ENCODE measurements around the gene CYB561D2.
A peak's percentile ranks its signal among the peaks of the same experiment; 100 is the strongest.

CYB561D2 gene

DNA sequence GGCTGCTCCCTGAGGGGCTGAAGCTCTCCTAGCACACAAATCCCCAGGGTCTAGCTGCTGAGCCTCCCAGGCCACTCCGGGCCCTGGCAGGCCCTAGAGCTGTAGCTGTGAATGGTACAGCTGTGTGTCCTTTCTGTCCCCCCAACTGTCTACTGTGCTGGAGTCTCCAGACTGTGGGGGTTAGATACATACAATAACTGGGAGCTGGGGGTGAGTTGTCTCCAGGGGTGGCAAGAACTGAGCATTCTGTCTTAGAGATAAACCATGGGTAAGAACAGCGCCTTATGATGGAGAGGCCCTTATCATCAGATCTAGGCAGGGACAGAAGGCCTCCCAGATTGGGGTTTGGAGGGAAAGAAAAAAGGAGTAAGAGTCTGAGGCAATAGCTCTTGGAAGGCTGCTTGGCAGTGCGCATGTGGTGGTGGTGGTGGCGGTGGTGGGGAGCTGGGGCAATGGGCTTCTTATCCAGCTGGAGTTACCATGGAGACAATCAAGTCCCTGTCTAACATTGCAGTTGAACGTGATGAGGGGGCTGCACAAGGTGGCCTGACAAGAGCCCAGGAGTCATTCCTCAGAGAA lies 3.6 kb downstream of the CYB561D2 start:
- H3K27me3 ChIP-seq (ENCODE audit: control insufficient read depth in 2 of 2, insufficient read depth in 2 of 2, low read length in 2 of 2), result no peaks in the 10 kb centered on the region
- H3K4me3 ChIP-seq (ENCODE audit: low read length in 2 of 2), result no peak overlapping the region
- H3K27ac ChIP-seq (ENCODE audit: low read depth in 2 of 2, low read length in 2 of 2), result no peak overlapping the region
- H3K36me3 ChIP-seq (ENCODE audit: control insufficient read depth in 2 of 2, insufficient read depth in 2 of 2, low read length in 2 of 2), result peaks cover 37 to 44% of the 10 kb centered on the region in 2 donors
- H3K9ac ChIP-seq (ENCODE audit: low read depth in 1 of 2, low read length in 2 of 2), result no peak overlapping the region
- peaks cover 58 to 59% of the 10 kb centered on the region in 2 donors for H3K4me1 ChIP-seq (ENCODE audit: control insufficient read depth in 2 of 2, insufficient read depth in 2 of 2, low read length in 2 of 2)
- no peaks in the 10 kb centered on the region for H3K9me3 ChIP-seq (ENCODE audit: control insufficient read depth in 2 of 2, low read length in 2 of 2)

DNA sequence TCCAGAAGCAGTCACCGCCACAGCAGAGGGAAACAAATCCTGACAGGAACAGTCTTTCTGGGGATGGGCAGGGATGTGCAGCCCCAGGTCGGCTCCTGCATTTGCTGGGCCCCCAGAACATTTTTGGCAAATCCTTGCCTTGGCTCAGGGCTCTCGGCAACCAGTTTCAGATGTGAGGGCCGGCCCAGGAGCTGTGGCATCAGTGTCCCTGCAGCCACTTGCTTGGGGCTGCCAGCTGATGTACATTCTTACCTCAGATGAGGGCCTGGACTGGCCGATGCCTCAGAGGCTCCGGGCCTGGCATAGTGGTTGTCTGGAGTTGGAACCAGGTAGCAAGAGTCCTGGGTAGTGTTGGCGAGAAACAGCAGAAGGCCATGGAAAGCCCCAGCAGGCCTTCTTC lies 4.2 kb downstream of the CYB561D2 start:
- Histone ChIP-seq H3K36me3 (ENCODE audit: control insufficient read depth in 2 of 2, insufficient read depth in 2 of 2, low read length in 2 of 2) (peaks cover 35 to 44% of the 10 kb centered on the region in 2 donors), H3K4me1 (ENCODE audit: control insufficient read depth in 2 of 2, insufficient read depth in 2 of 2, low read length in 2 of 2) (peaks cover 52 to 53% of the 10 kb centered on the region in 2 donors), H3K9me3 (ENCODE audit: control insufficient read depth in 2 of 2, low read length in 2 of 2) (no peaks in the 10 kb centered on the region), H3K27me3 (ENCODE audit: control insufficient read depth in 2 of 2, insufficient read depth in 2 of 2, low read length in 2 of 2) (no peaks in the 10 kb centered on the region), H3K4me3 (ENCODE audit: low read length in 2 of 2) (no peak overlapping the region), H3K27ac (ENCODE audit: low read depth in 2 of 2, low read length in 2 of 2) (no peak overlapping the region), H3K9ac (ENCODE audit: low read depth in 1 of 2, low read length in 2 of 2) (no peak overlapping the region)

DNA sequence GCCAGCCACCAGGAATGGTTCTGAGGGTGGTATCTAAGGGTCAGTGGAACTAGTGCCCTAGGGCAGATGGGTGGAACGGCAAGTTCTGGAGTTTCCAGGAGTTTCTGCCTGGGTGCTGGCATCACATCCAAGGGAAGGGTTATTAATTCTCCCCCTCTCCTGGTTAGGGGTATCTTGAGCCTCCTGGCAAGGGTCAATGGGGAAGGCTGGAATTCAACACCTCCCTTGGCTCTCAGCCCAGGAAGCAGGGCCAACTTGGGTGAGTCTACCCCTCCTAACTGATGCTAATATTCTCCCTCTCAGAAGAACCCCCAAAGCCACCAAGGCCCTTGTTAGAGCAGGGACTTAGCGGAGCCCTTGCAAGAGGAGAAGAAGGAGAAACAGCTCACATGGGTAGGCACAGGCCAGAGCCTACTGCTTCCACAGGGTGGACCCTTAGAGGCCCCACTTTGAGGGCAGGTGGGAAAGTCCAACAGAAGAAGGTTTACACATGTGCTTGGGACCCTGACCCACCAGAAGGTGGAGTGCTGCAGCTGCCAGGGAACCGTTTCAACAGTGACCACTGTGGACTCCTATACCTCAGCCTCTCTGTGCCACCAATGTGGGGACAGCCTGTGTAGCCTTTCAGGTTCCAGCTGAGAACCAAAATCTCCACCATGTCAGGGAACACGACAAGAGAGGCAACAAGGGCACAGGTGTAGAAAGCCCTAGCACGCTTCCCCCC lies 5.3 kb downstream of the CYB561D2 start:
- Histone ChIP-seq H3K27me3 (ENCODE audit: control insufficient read depth in 2 of 2, insufficient read depth in 2 of 2, low read length in 2 of 2) (no peaks in the 10 kb centered on the region), H3K4me1 (ENCODE audit: control insufficient read depth in 2 of 2, insufficient read depth in 2 of 2, low read length in 2 of 2) (peaks cover 43 to 46% of the 10 kb centered on the region in 2 donors), H3K27ac (ENCODE audit: low read depth in 2 of 2, low read length in 2 of 2) (peak overlapping the region; percentile 65 to 77), H3K36me3 (ENCODE audit: control insufficient read depth in 2 of 2, insufficient read depth in 2 of 2, low read length in 2 of 2) (peaks cover 35 to 44% of the 10 kb centered on the region in 2 donors), H3K4me3 (ENCODE audit: low read length in 2 of 2) (peak overlapping the region; percentile 59 to 69), H3K9ac (ENCODE audit: low read depth in 1 of 2, low read length in 2 of 2) (peak overlapping the region; percentile 52 to 82), H3K9me3 (ENCODE audit: control insufficient read depth in 2 of 2, low read length in 2 of 2) (no peaks in the 10 kb centered on the region)

DNA sequence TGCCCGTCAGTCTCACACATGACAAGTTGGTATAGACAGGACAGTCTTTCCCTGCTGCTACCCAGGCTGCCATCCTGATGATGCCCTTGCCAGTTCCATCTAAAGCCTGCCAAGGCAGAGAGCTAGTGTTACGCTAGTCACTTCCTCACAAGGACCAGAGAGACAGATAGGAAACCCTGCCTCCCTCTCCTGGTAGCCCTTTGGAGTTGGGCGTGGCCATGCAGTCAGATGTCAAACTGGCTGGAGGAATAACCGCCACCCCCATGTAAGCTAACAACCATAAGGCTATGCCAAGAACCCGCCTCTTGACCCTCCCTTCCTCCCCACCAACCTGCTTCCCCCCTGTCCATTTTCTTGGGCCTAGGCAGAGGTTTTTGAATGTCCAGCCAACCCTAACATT lies 5.9 kb downstream of the CYB561D2 start:
- H3K27me3 ChIP-seq (ENCODE audit: control insufficient read depth in 2 of 2, insufficient read depth in 2 of 2, low read length in 2 of 2), result no peaks in the 10 kb centered on the region
- peak overlapping the region; percentile 9 to 82 for H3K9ac ChIP-seq (ENCODE audit: low read depth in 1 of 2, low read length in 2 of 2)
- peaks cover 37 to 41% of the 10 kb centered on the region in 2 donors for H3K4me1 ChIP-seq (ENCODE audit: control insufficient read depth in 2 of 2, insufficient read depth in 2 of 2, low read length in 2 of 2)
- no peaks in the 10 kb centered on the region for H3K9me3 ChIP-seq (ENCODE audit: control insufficient read depth in 2 of 2, low read length in 2 of 2)
- H3K36me3 ChIP-seq (ENCODE audit: control insufficient read depth in 2 of 2, insufficient read depth in 2 of 2, low read length in 2 of 2), result peaks cover 35 to 44% of the 10 kb centered on the region in 2 donors
- H3K27ac ChIP-seq (ENCODE audit: low read depth in 2 of 2, low read length in 2 of 2), result peak overlapping the region; percentile 65 to 77
- H3K4me3 ChIP-seq (ENCODE audit: low read length in 2 of 2), result peak overlapping the region; percentile 59 to 69

DNA sequence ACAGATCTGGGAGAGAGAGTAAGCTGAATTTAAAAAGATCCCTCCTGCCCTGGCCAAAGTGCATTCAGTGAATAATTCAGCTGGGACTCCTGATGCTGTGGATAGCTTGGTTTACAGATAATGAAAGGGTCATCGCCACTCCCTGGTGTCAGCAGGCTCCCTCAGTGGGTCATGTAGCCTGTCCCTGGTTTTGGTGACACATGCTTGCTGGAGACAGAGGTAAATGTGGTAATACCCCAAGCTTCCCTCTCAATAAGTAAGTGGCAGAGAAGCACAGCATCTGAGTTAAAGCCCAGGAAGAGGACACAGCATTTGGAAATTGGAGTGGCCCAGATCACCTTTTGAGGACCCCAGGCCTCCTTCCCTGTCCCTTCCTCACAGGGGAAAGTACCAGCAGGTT lies 6.8 kb downstream of the CYB561D2 start:
- Histone ChIP-seq H3K4me1 (ENCODE audit: control insufficient read depth in 2 of 2, insufficient read depth in 2 of 2, low read length in 2 of 2) (peaks cover 33 to 37% of the 10 kb centered on the region in 2 donors), H3K9me3 (ENCODE audit: control insufficient read depth in 2 of 2, low read length in 2 of 2) (no peaks in the 10 kb centered on the region), H3K36me3 (ENCODE audit: control insufficient read depth in 2 of 2, insufficient read depth in 2 of 2, low read length in 2 of 2) (peaks cover 35 to 40% of the 10 kb centered on the region in 2 donors), H3K4me3 (ENCODE audit: low read length in 2 of 2) (peak overlapping the region; percentile 69 to 93), H3K27me3 (ENCODE audit: control insufficient read depth in 2 of 2, insufficient read depth in 2 of 2, low read length in 2 of 2) (no peaks in the 10 kb centered on the region), H3K9ac (ENCODE audit: low read depth in 1 of 2, low read length in 2 of 2) (peak overlapping the region; percentile 82 to 98), H3K27ac (ENCODE audit: low read depth in 2 of 2, low read length in 2 of 2) (peak overlapping the region; percentile 65 to 77)

DNA sequence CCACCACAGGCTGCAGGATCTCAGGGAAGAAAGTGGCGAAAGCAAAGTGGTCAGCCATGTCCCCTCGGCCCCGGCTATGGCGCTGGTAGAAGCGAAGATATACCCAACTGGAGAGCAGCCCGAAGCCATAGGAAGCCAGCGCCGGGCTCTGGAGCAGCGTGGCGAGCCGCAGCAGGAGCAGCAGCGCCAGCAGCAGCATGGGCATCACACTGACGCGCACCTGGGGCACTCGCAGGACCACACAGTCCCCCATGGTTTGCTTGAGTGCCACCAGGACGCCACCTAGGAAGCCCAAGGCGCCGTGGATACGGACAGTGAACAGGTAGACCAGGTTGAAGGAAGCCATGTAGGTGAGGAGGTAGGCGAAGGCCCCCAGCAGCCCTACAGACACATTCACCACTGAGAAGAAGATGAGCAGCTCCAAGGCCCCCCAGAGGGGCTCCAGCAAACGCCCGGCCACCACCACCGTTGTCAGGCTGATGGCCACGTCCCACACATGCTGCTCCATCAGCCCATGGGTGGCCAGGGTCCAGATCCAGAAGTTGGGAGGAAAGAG lies 7.8 kb downstream of the CYB561D2 start:
- Histone ChIP-seq H3K4me1 (ENCODE audit: control insufficient read depth in 2 of 2, insufficient read depth in 2 of 2, low read length in 2 of 2) (peaks cover 32 to 33% of the 10 kb centered on the region in 2 donors), H3K9ac (ENCODE audit: low read depth in 1 of 2, low read length in 2 of 2) (peak overlapping the region; percentile 82 to 98), H3K36me3 (ENCODE audit: control insufficient read depth in 2 of 2, insufficient read depth in 2 of 2, low read length in 2 of 2) (peaks cover 28 to 35% of the 10 kb centered on the region in 2 donors), H3K4me3 (ENCODE audit: low read length in 2 of 2) (peak overlapping the region; percentile 69 to 93), H3K27ac (ENCODE audit: low read depth in 2 of 2, low read length in 2 of 2) (peak overlapping the region; percentile 76 to 89), H3K27me3 (ENCODE audit: control insufficient read depth in 2 of 2, insufficient read depth in 2 of 2, low read length in 2 of 2) (no peaks in the 10 kb centered on the region), H3K9me3 (ENCODE audit: control insufficient read depth in 2 of 2, low read length in 2 of 2) (no peaks in the 10 kb centered on the region)

DNA sequence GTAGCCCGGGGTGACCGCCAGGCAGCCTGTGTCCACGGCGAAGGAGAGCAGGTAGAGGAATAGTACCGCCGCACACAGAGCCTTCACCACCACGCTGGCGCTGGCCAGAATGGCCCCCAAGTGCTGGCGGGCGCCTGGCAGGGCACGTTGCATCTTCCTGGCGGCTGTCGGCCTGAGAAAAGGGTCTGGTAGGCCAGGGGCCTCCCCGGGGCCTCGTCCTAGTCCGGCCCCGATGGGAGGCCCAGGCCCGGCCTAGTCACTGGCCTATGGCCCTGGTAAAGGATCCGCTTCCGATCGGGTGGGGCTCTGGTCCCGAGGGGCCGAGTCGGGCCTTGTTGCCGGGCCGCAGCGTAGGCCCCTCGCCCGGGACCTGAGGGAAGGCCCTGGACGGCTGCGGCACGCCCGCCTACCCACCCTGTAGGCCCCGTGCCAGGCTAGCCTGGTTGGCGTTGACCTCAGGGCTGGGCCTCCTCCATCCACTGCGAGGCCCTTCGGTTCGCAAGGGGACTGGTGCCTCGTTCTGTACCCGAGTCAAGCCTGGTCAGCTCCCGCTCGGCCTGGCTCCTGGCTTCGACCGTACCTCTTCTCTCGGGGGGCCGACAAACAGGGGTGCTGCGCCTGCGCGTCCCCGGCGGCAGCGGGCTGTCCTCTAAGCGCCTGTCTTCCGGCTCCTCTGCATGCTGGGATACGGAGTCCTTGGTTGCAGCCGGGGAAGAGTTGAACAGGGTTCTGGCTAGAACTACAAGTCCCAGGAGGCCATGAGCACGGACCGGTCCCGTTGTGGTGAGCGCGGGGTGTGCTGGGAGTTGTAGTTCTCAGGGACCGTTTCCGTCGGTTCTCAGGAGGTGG lies 8.5 kb downstream of the CYB561D2 start, which contains the start of gene TMEM115:
Gene TMEM115, minus strand, starts transcription at position 611 of the 849 bp plus-strand sequence. Its CDS starts 458 bp downstream, at position 153.
- H3K9ac ChIP-seq (ENCODE audit: low read depth in 1 of 2, low read length in 2 of 2), result peak within 1 kb of the TSS; percentile 82 to 98
- no peaks in the 10 kb centered on the region for H3K9me3 ChIP-seq (ENCODE audit: control insufficient read depth in 2 of 2, low read length in 2 of 2)
- H3K27ac ChIP-seq (ENCODE audit: low read depth in 2 of 2, low read length in 2 of 2), result peak within 1 kb of the TSS; percentile 76 to 89
- peaks cover 21 to 28% of the 10 kb centered on the region in 2 donors for H3K36me3 ChIP-seq (ENCODE audit: control insufficient read depth in 2 of 2, insufficient read depth in 2 of 2, low read length in 2 of 2)
- no peaks in the 10 kb centered on the region for H3K27me3 ChIP-seq (ENCODE audit: control insufficient read depth in 2 of 2, insufficient read depth in 2 of 2, low read length in 2 of 2)
- peaks cover 32 to 34% of the 10 kb centered on the region in 2 donors for H3K4me1 ChIP-seq (ENCODE audit: control insufficient read depth in 2 of 2, insufficient read depth in 2 of 2, low read length in 2 of 2)
- H3K4me3 ChIP-seq (ENCODE audit: low read length in 2 of 2), result peak within 1 kb of the TSS; percentile 69 to 93

DNA sequence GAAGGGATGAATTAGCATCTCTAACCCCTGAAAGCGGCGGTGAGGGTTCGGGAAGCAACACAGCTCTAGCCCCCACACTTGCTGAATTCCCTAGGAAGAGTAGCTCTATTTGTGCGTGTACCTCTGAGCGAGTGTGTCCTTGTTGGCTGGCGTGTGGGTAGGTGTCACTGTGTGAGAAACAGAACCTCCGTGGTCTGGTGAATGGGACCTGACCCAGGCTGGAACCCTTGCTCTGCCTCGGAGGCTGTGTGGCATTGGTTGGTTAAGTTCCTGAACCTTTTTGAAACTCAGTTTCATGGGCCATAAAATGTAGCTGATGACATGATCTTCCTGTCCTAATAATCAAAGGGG lies 9.1 kb downstream of the CYB561D2 start:
- Histone ChIP-seq H3K9ac (ENCODE audit: low read depth in 1 of 2, low read length in 2 of 2) (no peak overlapping the region), H3K36me3 (ENCODE audit: control insufficient read depth in 2 of 2, insufficient read depth in 2 of 2, low read length in 2 of 2) (peaks cover 15 to 22% of the 10 kb centered on the region in 2 donors), H3K4me1 (ENCODE audit: control insufficient read depth in 2 of 2, insufficient read depth in 2 of 2, low read length in 2 of 2) (peaks cover 37 to 40% of the 10 kb centered on the region in 2 donors), H3K9me3 (ENCODE audit: control insufficient read depth in 2 of 2, low read length in 2 of 2) (no peaks in the 10 kb centered on the region), H3K4me3 (ENCODE audit: low read length in 2 of 2) (peak overlapping the region; percentile 3 to 93), H3K27ac (ENCODE audit: low read depth in 2 of 2, low read length in 2 of 2) (peak overlapping the region in 1 of 2 donors; percentile 89), H3K27me3 (ENCODE audit: control insufficient read depth in 2 of 2, insufficient read depth in 2 of 2, low read length in 2 of 2) (no peaks in the 10 kb centered on the region)

DNA sequence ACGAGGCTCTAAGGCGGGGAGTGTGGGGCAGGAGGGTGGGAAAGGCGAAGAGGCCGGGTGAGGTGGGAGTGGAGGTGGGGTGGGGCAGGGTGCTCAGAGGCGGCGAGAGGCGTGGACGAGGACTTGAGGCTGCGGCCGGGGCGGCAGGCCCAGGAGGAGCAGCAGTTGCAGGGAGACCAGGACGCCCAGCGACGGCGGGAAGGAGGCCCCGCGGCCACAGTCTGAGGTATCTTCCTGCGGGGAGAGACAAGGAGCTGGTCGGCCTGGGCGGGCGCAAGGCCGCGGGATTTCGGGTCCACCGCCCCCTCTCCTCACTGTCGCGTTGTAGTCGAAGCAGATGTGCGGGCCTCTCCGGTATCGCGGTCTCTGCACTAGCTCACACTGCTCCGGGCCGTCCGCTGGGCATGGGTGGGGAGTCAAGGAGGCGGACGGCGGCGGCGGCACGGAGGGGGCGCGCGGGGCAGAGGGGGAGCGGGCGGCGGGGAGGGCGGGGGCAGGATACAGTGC lies 14.0 kb downstream of the CYB561D2 start:
- no peak overlapping the region for H3K27ac ChIP-seq (ENCODE audit: low read depth in 2 of 2, low read length in 2 of 2)
- H3K36me3 ChIP-seq (ENCODE audit: control insufficient read depth in 2 of 2, insufficient read depth in 2 of 2, low read length in 2 of 2), result no peaks in the 10 kb centered on the region
- H3K9ac ChIP-seq (ENCODE audit: low read depth in 1 of 2, low read length in 2 of 2), result peak overlapping the region; percentile 34 to 68
- H3K27me3 ChIP-seq (ENCODE audit: control insufficient read depth in 2 of 2, insufficient read depth in 2 of 2, low read length in 2 of 2), result no peaks in the 10 kb centered on the region
- no peaks in the 10 kb centered on the region for H3K9me3 ChIP-seq (ENCODE audit: control insufficient read depth in 2 of 2, low read length in 2 of 2)
- peaks cover 10 to 12% of the 10 kb centered on the region in 2 donors for H3K4me1 ChIP-seq (ENCODE audit: control insufficient read depth in 2 of 2, insufficient read depth in 2 of 2, low read length in 2 of 2)
- H3K4me3 ChIP-seq (ENCODE audit: low read length in 2 of 2), result peak overlapping the region; percentile 64 to 65

Data from mucosa of rectum (tissue), 2 donors.